ENCODE measurements around the gene GATA6.

- TF ChIP-seq, protein P1, sequence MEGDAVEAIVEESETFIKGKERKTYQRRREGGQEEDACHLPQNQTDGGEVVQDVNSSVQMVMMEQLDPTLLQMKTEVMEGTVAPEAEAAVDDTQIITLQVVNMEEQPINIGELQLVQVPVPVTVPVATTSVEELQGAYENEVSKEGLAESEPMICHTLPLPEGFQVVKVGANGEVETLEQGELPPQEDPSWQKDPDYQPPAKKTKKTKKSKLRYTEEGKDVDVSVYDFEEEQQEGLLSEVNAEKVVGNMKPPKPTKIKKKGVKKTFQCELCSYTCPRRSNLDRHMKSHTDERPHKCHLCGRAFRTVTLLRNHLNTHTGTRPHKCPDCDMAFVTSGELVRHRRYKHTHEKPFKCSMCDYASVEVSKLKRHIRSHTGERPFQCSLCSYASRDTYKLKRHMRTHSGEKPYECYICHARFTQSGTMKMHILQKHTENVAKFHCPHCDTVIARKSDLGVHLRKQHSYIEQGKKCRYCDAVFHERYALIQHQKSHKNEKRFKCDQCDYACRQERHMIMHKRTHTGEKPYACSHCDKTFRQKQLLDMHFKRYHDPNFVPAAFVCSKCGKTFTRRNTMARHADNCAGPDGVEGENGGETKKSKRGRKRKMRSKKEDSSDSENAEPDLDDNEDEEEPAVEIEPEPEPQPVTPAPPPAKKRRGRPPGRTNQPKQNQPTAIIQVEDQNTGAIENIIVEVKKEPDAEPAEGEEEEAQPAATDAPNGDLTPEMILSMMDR (IDR thresholded peaks at IDR 0.05 in 2 of 3, conservative IDR thresholded peaks at IDR 0.05 in 1 of 3; ENCODE audit: borderline replicate concordance in 1 of 3, insufficient read depth in 1 of 3, low read depth in 2 of 3, low read length in 2 of 3): no peak
- TF ChIP-seq CEBPB (IDR thresholded peaks at IDR 0.05; ENCODE audit: low read depth) (no peak), SP1 (IDR thresholded peaks at IDR 0.05; ENCODE audit: low read depth) (no peak), EGR1 (IDR thresholded peaks at IDR 0.05; ENCODE audit: low read depth) (no peak), SIN3A (IDR thresholded peaks at IDR 0.05; ENCODE audit: low read depth) (no peak), RAD21 (IDR thresholded peaks at IDR 0.05; ENCODE audit: low read depth) (no peak), POLR2A (IDR thresholded peaks at IDR 0.05; ENCODE audit: borderline replicate concordance, extremely low read depth, insufficient read depth, insufficient read length) (no peak)
- TF ChIP-seq, protein P2, sequence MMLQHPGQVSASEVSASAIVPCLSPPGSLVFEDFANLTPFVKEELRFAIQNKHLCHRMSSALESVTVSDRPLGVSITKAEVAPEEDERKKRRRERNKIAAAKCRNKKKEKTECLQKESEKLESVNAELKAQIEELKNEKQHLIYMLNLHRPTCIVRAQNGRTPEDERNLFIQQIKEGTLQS (IDR thresholded peaks at IDR 0.05): no peak
These were observed 80.6 kb downstream of the GATA6 start for GRCh38 chr18:22250026-22250425.

All from HCT116 (cell line).